ENCODE results near the gene INPP4A.
"Not testable (repeated sequence)": the region's sequence is repeated elsewhere in the genome, so short reads cannot be mapped to it uniquely, and the experiment has no call there.

INPP4A gene

DNA sequence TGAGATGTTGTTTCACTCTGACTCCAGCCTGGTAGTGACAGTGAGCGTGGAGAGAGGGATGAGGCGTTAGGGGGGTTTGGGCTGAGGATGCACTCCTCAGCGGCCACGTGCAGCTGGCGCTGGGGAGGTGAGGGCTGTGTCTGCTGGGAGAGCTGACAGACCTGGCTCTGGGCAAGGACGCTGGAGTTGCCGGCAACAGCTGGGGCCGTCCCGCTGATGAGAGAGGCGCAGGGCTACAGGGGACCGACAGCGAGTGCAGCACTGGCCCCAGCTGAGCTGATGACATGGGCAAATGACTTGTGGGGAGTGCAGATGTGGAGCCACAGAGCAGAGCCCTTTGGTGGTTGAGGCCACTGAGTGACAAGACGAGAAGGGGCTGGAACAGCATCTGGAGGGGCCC, 125.3 kb downstream of the INPP4A start:
- no peak for DNase-seq

DNA sequence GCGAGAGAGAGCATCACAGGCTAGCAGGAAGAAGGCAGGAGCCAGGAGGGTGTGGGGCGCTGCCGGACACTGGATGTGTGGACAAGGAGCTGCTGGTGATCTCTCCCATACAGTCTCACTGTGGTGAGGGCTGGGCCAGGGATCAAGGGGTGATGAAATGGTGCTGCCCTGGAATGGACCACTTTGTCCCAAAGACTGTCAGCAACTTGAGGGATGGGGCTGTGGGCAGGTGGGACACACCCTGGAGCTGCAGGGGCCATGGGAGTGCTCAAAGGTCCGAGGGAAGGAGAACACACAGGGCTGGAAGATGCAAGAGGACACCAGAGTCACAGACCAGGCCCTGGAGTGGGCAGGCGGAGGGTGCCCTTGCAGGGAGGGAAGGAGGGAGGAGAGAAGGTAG, 125.7 kb downstream of the INPP4A start:
- no peak for DNase-seq

DNA sequence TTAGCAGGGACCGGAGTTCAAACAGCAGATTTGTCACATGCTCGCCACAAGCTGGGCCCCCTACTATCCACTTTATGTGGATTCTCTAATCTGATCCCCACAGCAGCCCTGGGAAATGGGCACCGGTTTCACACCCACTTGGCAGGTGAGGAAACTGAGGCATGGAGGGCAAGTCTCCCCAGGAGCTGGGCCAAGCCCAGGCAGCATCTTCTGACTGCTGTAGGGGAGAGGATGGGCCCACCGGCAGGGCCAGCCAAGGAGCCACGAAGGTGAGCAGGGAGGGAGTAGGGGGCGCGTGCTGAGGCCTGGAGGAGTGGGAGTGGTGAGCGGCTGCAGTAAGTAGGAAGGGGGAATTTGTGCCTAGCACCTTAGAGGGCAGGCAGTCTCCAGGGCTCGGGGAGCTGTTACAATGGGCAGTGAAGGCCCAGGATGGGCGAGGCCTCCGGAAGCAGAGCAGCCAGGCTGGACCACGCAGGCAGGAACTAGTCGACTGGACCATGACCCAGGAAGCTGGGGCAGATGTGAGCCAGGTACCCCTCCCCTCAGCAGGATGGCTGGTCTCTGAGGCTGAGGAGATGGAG, 126.6 kb downstream of the INPP4A start:
- no peak for DNase-seq

DNA sequence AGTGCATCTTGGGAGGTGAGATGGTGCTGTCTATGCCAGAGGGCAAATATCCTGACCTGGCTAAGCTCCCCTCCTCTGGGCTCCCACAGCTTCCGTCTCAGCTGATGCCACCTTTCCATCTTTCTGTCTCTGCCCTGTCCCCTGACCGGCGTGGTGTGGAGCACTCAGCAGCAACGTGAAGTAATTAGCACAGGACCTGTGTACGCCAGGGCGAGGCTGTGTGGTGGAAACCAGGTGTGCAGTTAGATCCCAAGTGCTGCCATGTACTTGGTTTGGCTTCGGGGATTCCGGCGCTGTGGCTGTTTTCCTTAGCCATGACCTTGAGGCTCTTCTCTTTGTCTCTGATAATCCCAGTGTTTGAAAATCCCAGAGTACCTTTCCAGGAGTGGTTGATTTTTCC, 127.1 kb downstream of the INPP4A start:
- DNase-seq = no peak

DNA sequence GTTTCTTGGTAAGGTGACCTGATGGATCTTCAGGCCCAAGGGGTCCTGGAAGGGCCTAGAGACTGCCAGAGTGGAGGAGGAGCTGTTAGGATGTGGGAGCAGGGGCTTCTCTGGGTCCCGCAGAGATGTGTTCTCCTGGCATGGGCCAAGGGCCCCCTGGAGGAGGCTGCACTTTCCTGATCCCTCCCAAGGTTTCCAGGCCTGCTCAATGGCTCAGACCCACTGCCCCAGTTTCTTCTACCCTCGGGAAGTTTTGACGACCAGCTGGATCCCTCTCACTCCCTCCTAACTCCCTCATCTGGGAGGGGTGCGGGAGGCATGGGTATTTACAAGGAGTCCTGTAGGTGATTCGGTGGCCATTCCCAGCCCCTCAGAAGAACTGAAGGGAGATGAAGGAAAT, 127.6 kb downstream of the INPP4A start:
- no peak for DNase-seq

DNA sequence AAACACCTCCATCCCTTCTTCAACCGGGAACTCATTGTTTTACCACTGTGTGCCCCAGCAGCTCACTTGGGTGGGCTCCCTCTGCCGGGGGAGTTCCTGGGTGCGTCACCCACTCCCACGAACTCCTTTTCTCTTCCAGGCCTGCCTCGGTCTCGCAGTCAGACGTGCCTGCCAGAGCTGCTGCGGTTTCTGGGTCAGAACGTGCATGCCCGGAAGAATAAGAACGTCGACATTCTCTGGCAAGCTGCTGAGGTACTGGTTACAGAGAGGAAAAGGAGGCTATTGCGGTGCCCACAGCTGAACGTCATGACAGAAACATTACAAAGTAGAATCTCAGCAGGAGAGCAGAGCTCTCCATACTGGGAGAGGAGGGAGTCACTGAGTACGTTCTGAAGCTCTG, 128.0 kb downstream of the INPP4A start:
- DNase-seq = no peak

DNA sequence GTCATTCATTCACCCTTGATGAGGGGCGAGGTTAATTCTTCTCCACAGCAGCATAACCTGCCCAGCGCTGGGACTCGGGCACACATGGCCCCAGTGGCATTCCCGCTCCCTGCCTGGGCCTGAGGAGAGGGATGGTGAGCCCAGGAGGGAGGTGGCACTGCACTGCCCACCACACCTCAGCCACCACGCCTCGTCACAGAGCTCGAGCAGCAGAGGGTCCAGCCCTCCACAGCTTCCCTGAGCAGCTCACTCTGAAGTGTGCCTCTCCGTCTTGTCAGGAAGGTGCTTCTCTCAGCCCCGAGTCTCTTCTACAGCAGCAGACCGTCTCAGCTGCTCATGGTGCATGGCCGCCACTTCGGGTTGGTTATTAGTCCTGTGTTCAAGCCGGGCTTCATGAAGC, 128.8 kb downstream of the INPP4A start:
- no peak for DNase-seq

DNA sequence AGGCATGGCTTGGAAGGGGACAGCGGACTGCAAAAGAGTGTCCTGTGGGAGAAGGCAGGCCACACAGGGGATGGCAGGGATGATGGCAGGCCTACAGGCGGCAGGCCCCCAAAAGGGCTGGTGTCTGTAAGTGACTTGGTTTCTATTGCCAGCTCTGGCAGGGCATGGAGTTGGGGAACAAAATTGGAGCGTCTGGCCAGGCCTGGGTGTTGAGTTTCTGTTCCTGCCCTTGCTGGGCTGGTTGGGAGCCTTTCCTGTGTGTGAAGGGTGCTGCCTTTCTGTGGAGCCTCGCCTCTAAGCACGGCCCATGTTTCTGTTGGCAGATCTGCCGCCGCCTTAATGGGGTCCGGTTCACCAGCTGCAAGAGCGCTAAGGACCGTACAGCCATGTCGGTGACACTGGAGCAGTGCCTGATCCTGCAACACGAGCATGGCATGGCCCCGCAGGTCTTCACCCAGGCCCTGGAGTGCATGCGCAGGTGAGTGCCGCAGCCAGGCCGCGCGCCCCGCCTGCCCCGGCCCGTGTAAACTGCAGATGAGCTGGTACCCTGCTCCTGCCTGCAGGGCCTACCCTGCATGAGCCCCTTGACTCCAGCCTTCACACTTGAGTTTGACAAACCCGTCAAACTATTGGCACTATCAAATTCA, 132.1 kb downstream of the INPP4A start:
- no peak for DNase-seq

DNA sequence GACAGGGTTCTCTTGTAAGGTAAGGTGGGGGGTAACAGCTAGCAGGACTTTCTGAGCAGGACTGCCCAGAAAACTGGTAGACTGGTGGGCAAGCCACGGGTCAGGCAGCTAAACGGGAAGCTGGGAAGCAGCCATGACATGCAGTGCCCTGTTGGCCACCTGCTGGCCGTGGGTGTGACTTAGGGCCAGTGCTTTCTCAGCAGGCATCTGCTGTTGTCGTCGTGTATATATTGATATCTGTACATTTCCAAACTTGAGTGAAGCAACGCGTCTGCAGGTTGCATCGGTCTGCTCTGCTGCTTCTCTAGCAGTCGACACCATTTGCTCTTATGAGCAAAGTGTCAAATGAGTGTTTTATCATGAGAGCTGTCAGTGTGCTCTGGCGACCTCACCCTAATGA, 132.7 kb downstream of the INPP4A start:
- DNase-seq = no peak

DNA sequence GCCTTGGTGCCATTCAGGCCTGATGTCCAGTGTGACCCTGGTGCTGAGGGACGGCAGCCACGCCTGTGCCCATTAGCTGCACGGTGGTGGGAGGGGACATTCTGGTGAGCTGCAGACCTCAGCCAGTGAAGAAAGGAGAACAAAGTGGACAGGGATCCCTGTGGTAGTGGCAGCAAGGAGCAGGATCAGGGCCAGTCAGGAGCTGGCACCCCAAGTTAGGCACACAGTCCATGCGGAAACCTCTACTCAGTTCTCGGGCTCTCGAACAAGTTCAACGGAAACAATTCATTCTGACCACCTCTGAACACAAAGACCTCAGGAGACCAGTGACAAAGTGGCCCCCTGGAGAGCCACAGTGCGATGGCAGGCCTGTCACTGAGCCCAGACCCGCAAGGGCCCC, 133.6 kb downstream of the INPP4A start:
- DNase-seq = no peak

DNA sequence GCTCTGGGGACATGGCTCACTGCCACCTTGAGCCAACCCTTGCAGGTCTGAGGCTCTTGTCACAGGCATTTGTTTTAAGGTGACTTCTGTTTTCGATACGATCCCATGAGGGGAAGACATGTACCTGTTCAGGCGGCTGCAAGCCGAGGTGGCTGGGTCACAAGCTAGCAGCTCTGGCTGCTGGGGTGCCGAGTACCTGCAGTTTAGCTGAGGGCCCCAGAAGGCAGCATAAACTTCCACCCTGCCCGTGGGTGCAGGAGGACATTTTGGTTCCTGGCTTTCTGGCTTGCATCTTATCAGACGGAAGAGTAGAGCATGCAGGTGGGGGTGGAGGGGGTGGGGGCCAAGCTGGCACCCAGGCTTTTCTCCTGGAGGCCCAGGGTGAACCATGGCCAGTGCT, 135.3 kb downstream of the INPP4A start:
- no peak for DNase-seq

DNA sequence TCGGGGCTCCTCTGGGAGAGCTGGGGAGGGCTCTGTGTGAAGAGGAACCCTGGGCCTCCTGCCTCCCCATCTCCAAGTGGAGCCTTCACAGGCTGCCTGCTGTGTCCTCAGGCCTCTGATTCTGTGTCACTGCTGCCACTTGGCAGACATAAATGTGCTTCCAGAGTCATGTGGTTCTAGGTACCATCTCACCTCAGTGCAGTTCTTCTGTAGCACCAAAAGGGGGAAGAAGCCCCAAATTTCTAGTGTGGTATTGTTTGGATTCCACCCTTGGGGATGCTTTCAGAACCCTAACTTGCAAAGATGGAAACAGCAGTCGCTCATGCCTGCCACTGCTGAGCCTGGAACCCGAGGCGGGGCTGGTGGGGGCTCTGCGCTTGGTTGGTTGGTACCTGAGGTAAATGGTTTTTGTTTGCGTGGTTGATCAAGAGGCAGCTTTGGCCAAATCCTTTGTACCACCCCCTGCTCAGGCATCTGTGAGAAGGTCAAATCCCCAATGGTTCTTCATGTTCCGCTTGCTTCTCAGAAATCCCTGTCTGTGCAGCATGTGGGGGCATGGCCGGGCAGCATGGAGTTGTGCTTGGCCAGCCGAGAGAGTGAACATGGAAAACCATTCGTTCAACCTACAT, 136.1 kb downstream of the INPP4A start:
- no peak for DNase-seq

DNA sequence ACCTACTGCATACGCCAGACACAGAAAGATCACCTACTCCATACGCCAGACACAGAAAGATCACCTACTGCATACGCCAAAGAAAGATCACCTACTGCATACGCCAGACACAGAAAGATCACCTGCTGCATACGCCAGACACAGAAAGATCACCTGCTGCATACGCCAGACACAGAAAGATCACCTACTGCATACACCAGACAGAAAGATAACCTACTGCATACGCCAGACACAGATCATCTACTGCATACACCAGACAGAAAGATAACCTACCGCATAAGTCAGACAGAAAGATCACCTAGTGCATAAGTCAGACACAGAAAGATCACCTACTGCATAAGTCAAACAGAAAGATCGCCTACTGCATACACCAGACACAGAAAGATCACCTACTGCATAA, 137.9 kb downstream of the INPP4A start:
- no peak for DNase-seq

DNA sequence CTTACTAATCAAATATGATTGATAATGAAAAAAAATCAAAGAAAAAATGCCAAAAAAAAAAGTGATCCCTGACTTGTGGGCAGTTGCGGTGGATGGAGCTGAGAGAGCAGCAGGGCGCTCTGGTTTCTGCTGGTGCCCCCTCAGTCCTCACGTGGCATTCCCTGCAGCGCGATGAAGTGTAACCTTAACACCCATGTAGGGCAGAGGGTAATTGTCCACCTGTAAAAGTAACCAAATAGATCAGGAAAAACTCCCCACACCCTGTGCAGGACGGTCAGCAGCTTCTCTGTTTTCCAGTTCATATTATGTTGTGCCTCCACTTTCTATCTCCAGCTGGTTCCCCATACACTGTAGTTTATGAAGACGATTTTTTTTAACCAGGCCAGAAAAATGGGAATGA, 138.6 kb downstream of the INPP4A start:
- no peak for DNase-seq

DNA sequence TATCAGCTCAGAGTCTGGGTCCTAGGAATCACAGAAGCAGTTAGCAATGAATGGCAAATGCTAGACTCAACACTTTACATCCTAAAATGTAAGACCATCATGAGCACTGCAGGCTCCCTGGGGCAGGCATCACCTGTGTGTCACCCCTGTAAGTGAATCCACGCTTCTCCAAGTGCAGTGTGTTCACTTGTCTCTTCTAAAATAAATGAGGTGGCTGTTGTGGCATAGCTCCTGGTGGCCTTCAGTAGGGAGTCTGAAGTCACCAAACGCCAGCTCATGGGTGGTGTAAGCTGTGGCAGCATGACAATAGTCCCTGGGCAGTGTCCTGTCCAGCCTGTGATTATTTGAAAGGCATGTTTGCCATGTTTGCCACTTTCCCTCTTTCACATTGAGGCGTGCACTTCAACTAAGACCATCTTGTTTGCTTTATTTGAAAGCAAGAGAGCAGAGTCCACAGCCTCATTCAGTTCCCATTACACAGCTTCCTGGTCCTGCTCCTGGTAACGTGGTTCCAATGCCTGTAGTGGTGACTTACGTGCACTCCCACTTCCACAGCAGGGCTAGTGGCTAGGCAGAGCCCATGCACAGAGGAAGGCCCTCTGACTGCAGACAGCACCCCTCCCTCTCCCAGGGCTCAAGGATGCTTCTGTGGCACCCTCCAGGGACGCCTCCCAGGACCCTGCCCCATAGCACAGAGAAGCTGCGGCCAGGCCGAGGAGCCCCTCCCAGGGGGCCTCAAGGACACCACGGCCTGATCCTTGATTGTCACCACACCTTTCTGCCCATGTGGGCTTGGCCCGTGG, 139.4 kb downstream of the INPP4A start:
- no peak for DNase-seq

DNA sequence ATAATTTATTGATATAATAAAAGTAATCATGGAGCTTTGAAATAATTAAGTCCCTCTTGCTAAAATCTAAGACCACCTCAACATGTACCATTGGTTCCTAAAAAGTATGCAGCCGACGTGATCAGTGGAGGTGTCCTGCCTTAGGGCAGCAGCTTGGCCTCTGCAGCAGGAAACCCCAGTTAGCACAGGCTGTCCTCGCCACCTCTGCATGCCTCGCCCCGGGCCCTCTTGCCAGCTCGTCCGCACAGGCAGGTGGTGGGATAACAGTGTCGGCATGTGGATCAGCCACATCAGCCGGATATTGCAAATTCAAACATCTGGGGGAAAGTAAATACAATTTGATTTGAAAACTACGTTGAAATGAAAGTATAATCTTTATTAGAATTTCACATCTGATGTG, 140.7 kb downstream of the INPP4A start:
- DNase-seq = no peak

DNA sequence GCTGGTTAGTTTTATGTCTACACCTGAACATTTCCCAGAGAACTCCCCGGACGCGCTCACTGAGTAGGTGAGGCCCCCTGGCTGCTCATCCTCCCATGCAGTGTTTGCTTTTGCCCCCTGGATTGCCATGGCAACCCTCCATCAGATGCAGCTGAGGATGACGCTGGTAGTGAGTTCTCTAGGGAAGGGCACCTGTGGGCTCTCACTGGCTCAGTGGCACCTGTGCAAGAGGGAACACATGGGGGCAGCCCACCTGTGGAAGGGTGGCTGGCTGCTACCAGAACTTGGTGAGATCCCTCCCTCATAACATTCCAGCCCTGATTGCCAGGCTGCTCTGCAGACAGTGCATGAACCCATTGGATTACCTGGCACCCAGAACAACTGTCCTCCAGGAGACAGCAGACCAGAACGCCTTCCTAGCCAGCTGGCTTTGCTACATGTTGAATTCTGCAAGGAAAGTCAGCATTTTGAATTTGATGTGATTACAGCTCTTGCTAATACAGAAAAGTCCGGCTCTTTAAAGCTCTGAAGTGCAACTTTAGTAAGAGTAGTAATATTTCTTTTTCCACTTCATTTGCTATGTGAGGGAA, 142.0 kb downstream of the INPP4A start:
- no peak for DNase-seq

DNA sequence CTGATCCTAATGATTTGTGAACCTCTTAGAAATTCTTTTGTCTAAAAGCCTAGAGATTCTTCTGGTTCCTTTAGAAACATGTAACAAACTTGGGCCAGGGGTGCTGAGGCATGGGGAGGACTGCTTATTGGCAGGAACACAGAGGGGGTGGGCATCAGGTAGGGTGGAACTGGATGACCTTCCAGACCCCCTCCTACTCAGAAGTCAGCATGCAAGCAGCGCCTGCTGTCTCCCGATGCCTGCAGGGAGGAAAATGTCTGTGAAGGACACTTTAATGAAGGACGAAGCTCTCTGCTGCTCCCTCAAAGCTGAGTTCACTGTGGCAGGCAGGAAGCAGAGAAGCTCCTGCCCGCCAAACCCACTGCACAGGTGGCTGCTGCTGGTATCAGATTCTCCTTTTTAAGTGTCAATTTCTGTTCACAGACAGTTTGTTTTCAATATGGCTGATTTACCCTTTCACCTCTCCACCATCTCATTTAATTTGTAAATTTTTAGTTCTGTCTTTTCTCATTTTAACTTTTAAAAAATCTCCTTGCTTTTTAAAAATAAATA, 144.3 kb downstream of the INPP4A start:
- no peak for DNase-seq

DNA sequence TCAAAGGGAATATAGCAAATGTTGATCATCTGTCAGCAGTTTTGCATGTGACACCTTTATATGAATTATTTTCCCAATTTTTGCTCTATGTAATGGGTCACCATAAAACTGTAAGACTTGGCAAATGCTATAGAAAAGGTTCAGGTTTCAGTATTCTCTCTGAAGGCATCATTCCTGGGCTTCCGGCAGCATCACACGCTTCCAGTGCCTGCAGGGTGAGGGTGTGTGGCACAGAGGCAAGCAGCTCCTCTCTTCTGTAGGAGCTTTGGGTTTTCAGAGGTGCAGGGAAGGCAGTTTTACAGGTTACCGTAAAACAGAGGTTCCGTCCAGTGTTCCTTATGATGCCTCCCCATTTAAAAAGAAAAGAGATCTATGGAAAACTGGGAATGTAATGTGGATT, 144.8 kb downstream of the INPP4A start:
- no peak for DNase-seq

DNA sequence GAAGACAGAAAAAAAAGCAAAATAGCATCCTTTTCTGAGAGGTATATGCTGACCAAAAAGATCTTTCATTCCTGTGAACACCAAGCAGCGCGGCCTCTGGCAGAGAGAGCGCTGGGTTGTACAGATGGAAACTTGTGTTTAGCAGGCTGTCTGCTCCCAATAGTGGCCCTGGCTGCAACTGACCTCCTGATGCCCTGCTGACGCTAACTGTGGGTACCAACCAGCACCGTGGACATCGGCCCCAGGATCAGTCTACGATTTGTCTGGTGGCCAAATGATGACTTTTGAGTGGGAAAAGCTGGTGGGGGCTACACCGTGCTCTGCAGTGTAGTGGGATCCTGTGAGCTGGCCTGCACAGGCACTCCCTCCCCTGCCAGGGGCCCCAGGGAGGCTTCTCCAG, 147.9 kb downstream of the INPP4A start:
- DNase-seq = no peak

DNA sequence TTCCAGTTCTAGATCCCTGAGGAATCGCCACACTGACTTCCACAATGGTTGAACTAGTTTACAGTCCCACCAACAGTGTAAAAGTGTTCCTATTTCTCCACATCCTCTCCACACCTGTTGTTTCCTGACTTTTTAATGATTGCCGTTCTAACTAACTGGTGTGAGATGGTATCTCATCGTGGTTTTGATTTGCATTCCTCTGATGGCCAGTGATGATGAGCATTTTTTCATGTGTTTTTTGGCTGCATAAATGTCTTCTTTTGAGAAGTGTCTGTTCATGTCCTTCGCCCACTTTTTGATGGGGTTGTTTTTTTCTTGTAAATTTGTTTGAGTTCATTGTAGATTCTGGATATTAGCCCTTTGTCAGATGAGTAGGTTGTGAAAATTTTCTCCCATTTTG, 150.0 kb downstream of the INPP4A start:
- not testable (repeated sequence) for DNase-seq

DNA sequence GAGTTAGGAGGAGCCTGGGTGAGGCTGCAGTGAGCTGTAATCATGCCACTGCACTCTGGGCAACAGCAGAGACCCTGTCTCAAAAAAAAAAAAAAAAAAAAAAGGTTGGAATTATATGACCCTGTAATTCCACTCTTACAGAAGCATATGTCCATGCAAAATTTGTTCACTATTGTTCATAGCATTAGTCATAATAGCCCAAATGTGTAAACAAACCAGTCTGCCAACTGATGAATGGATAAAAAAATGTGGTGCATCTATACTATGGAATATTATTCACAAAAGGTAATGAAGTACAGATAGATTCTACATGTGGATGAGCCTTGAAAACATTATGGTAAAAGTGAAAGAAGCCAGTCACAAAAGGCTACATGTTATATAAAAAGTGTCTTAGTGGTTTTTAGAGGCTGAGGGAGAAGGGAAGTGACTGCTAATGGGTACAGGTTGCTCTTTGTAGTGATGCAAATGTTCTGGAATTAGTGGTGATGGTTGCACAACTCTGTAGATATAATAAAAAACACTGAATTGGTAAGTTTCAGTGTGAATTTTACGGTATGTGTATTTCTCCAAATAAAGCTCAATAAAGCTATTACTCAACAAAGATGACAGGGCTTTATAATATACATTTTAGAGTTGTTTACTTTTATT, 154.2 kb downstream of the INPP4A start:
- DNase-seq = no peak

All from DMS153 (cell line).